NCI-H146 treated with DMSO at 0.1 percent for 48 hours (cell line): ENCODE results near the gene LRCH2.
A peak's percentile ranks its signal among the peaks of the same experiment; 100 is the strongest.
"Not testable (repeated sequence)": the region's sequence is repeated elsewhere in the genome, so short reads cannot be mapped to it uniquely, and the experiment has no call there.

Source experiments
- DNase-seq: peaks from one replicate; lab custom pipeline; 2025; ENCODE audit not compliant: unreplicated experiment; lab: John Stamatoyannopoulos, UW

The LRCH2 gene

GRCh38 chrX:115233497-115234455 lies at the start of gene LRCH2:
Gene LRCH2 (minus strand): TSS chrX:115234096. CDS start chrX:115234041, 55 bp downstream.
- peak; percentile 17 for DNase-seq

- no peak for DNase-seq
Observed at GRCh38 chrX:115269051-115269683, 35.3 kb upstream of the LRCH2 start.

GRCh38 chrX:115268421-115268820 lies 34.5 kb upstream of the LRCH2 start:
- DNase-seq: no peak

- DNase-seq: no peak
Observed at GRCh38 chrX:115266300-115266699, 32.4 kb upstream of the LRCH2 start.

- DNase-seq: no peak
Observed at GRCh38 chrX:115264009-115264408, 30.1 kb upstream of the LRCH2 start.

- no peak for DNase-seq
Observed at GRCh38 chrX:115261148-115261547, 27.3 kb upstream of the LRCH2 start.

GRCh38 chrX:115260330-115260729 lies 26.4 kb upstream of the LRCH2 start:
- DNase-seq: no peak

- no peak for DNase-seq
Observed at GRCh38 chrX:115259238-115259875, 25.5 kb upstream of the LRCH2 start.

- no peak for DNase-seq
Observed at GRCh38 chrX:115257711-115258110, 23.8 kb upstream of the LRCH2 start.

GRCh38 chrX:115255003-115255402 lies 21.1 kb upstream of the LRCH2 start:
- no peak for DNase-seq

- DNase-seq: no peak
Observed at GRCh38 chrX:115251458-115252233, 17.8 kb upstream of the LRCH2 start.

GRCh38 chrX:115237056-115237455 lies 3.2 kb upstream of the LRCH2 start:
- no peak for DNase-seq

- DNase-seq: no peak
Observed at GRCh38 chrX:115236560-115236959, 2.7 kb upstream of the LRCH2 start.

GRCh38 chrX:115234461-115234860 lies 565 bp upstream of the LRCH2 start:
- DNase-seq: no peak

- no peak for DNase-seq
Observed at GRCh38 chrX:115232933-115233496, 881 bp downstream of the LRCH2 start.

- no peak for DNase-seq
Observed at GRCh38 chrX:115229337-115230003, 4.4 kb downstream of the LRCH2 start.

GRCh38 chrX:115226929-115227328 lies 7.0 kb downstream of the LRCH2 start:
- peak; percentile 9 for DNase-seq

GRCh38 chrX:115217346-115217745 lies 16.6 kb downstream of the LRCH2 start:
- not testable (repeated sequence) for DNase-seq

GRCh38 chrX:115214605-115215004 lies 19.3 kb downstream of the LRCH2 start:
- DNase-seq: no peak

- DNase-seq: no peak
Observed at GRCh38 chrX:115214151-115214550, 19.7 kb downstream of the LRCH2 start.
